Measurements from ENCODE around the gene HSD17B8.
"Not testable (repeated sequence)": the region's sequence is repeated elsewhere in the genome, so short reads cannot be mapped to it uniquely, and the experiment has no call there.

HSD17B8 gene

GRCh38 chr6:33215271-33216116 lies 11.0 kb downstream of the HSD17B8 start:
- Histone ChIP-seq H3K4me3 (ENCODE audit: low read length) (no peak overlapping the region), H3K27ac (ENCODE audit: low read length) (no peak overlapping the region), H3K9me3 (ENCODE audit: control insufficient read depth, insufficient read depth, low read length) (no peaks in the 10 kb centered on the region), H3K27me3 (ENCODE audit: control insufficient read depth, insufficient read depth, low read length) (peaks cover 68% of the 10 kb centered on the region), H3K4me1 (ENCODE audit: control insufficient read depth, insufficient read depth, low read length) (peaks cover 2% of the 10 kb centered on the region; the same call in 1 of the 2 replicates), H3K36me3 (ENCODE audit: control insufficient read depth, insufficient read depth, low read length) (no peaks in the 10 kb centered on the region)
- WGBS (ENCODE audit: insufficient coverage, insufficient read length), result no CpG with 5 or more reads among the region's 9 CpGs
- no peak for DNase-seq (ENCODE audit: low read depth, low spot score)

- no peak for DNase-seq (ENCODE audit: low read depth, low spot score)
- Histone ChIP-seq H3K36me3 (ENCODE audit: control insufficient read depth, insufficient read depth, low read length) (no peaks in the 10 kb centered on the region), H3K27me3 (ENCODE audit: control insufficient read depth, insufficient read depth, low read length) (peaks cover 68% of the 10 kb centered on the region), H3K9me3 (ENCODE audit: control insufficient read depth, insufficient read depth, low read length) (no peaks in the 10 kb centered on the region), H3K4me3 (ENCODE audit: low read length) (no peak overlapping the region), H3K27ac (ENCODE audit: low read length) (no peak overlapping the region), H3K4me1 (ENCODE audit: control insufficient read depth, insufficient read depth, low read length) (0 out of 2 replicates have a peak, but pooled peaks cover 2% of the 10 kb centered on the region)
- no CpG with 5 or more reads among the region's 4 CpGs for WGBS (ENCODE audit: insufficient coverage, insufficient read length)
Measured at GRCh38 chr6:33216117-33216649, 11.7 kb downstream of the HSD17B8 start.

- peaks cover 64% of the 10 kb centered on the region for H3K27me3 ChIP-seq (ENCODE audit: control insufficient read depth, insufficient read depth, low read length)
Measured at GRCh38 chr6:33217246-33217645, 12.8 kb downstream of the HSD17B8 start.

GRCh38 chr6:33217681-33218080 lies 13.2 kb downstream of the HSD17B8 start:
- H3K36me3 ChIP-seq (ENCODE audit: control insufficient read depth, insufficient read depth, low read length), result no peaks in the 10 kb centered on the region
- no peak overlapping the region for H3K27ac ChIP-seq (ENCODE audit: low read length)
- no peaks in the 10 kb centered on the region for H3K9me3 ChIP-seq (ENCODE audit: control insufficient read depth, insufficient read depth, low read length)
- no peaks in the 10 kb centered on the region for H3K4me1 ChIP-seq (ENCODE audit: control insufficient read depth, insufficient read depth, low read length)
- no peak overlapping the region for H3K4me3 ChIP-seq (ENCODE audit: low read length)
- peaks cover 61% of the 10 kb centered on the region for H3K27me3 ChIP-seq (ENCODE audit: control insufficient read depth, insufficient read depth, low read length)
- no peak for DNase-seq (ENCODE audit: low read depth, low spot score)
- no CpG with 5 or more reads among the region's 3 CpGs for WGBS (ENCODE audit: insufficient coverage, insufficient read length)

More at GRCh38 chr6:33217246-33217645, 12.8 kb downstream of the HSD17B8 start:
- no peak overlapping the region for H3K4me3 ChIP-seq (ENCODE audit: low read length)
- no peaks in the 10 kb centered on the region for H3K9me3 ChIP-seq (ENCODE audit: control insufficient read depth, insufficient read depth, low read length)
- H3K36me3 ChIP-seq (ENCODE audit: control insufficient read depth, insufficient read depth, low read length), result no peaks in the 10 kb centered on the region
- WGBS (ENCODE audit: insufficient coverage, insufficient read length), result no CpG with 5 or more reads among the region's 6 CpGs
- no peak for DNase-seq (ENCODE audit: low read depth, low spot score)
- no peaks in the 10 kb centered on the region for H3K4me1 ChIP-seq (ENCODE audit: control insufficient read depth, insufficient read depth, low read length)
- no peak overlapping the region for H3K27ac ChIP-seq (ENCODE audit: low read length)

GRCh38 chr6:33226503-33227120 lies 22.2 kb downstream of the HSD17B8 start:
- not testable (repeated sequence) for H3K4me3 ChIP-seq (ENCODE audit: low read length); H3K27ac ChIP-seq (ENCODE audit: low read length); DNase-seq (ENCODE audit: low read depth, low spot score); H3K27me3 ChIP-seq (ENCODE audit: control insufficient read depth, insufficient read depth, low read length); H3K9me3 ChIP-seq (ENCODE audit: control insufficient read depth, insufficient read depth, low read length); H3K36me3 ChIP-seq (ENCODE audit: control insufficient read depth, insufficient read depth, low read length); H3K4me1 ChIP-seq (ENCODE audit: control insufficient read depth, insufficient read depth, low read length)
- WGBS (ENCODE audit: insufficient coverage, insufficient read length), result no CpG with 5 or more reads among the region's 14 CpGs

DNA sequence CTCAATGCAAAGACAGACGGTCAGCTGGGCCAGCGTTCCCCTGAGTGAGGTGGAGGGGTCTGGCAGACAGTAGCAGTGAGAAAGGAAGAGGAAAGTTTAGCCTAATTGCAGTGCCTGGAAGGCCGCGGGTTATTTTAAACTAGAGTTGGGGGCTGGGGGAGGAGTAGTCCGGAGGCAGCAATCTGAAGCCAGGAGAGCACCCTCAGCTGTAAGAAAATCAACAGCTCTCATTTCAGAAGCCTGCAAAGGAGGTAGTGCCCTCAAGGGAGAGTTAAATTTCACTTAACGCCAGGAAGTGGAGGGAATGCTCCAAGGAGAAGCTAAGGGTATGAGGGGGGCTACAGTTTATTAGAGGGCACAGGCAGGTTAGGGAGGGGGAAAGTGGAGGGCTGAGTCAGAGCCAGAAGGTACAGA lies 30.8 kb downstream of the HSD17B8 start:
- Histone ChIP-seq H3K9me3 (ENCODE audit: control insufficient read depth, insufficient read depth, low read length) (no peaks in the 10 kb centered on the region), H3K4me1 (ENCODE audit: control insufficient read depth, insufficient read depth, low read length) (peaks cover 3% of the 10 kb centered on the region), H3K27me3 (ENCODE audit: control insufficient read depth, insufficient read depth, low read length) (no peaks in the 10 kb centered on the region; the same call in 1 of the 2 replicates), H3K36me3 (ENCODE audit: control insufficient read depth, insufficient read depth, low read length) (no peaks in the 10 kb centered on the region), H3K27ac (ENCODE audit: low read length) (no peak overlapping the region), H3K4me3 (ENCODE audit: low read length) (no peak overlapping the region)
- WGBS (ENCODE audit: insufficient coverage, insufficient read length), result no CpG with 5 or more reads among the region's 6 CpGs
- no peak for DNase-seq (ENCODE audit: low read depth, low spot score)

DNA sequence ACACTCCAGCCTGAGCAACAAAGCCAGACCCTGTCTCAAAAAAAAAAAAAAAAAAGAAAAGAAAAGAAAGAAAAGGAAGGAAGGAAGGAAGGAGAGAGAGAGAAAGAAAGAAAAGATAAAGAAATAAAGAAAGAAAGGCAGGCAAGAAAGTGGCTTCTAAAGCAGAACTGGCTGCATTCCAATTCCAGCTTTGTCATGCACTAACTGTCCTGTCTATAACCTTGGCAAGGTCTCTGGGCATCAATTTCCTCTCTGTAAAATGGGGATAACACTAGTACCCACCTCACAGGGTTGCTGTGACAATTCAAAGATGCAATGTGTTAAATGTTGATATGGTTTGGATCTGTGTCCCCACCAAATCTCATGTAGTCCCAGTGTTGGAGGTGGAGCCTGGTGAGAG lies 31.9 kb downstream of the HSD17B8 start:
- Histone ChIP-seq H3K27me3 (ENCODE audit: control insufficient read depth, insufficient read depth, low read length) (no peaks in the 10 kb centered on the region; the same call in 1 of the 2 replicates), H3K27ac (ENCODE audit: low read length) (no peak overlapping the region), H3K36me3 (ENCODE audit: control insufficient read depth, insufficient read depth, low read length) (no peaks in the 10 kb centered on the region), H3K4me1 (ENCODE audit: control insufficient read depth, insufficient read depth, low read length) (peaks cover 3% of the 10 kb centered on the region), H3K4me3 (ENCODE audit: low read length) (no peak overlapping the region), H3K9me3 (ENCODE audit: control insufficient read depth, insufficient read depth, low read length) (no peaks in the 10 kb centered on the region)
- no peak for DNase-seq (ENCODE audit: low read depth, low spot score)

- Histone ChIP-seq H3K36me3 (ENCODE audit: control insufficient read depth, insufficient read depth, low read length) (no peaks in the 10 kb centered on the region), H3K27ac (ENCODE audit: low read length) (no peak overlapping the region), H3K4me1 (ENCODE audit: control insufficient read depth, insufficient read depth, low read length) (peaks cover 3% of the 10 kb centered on the region), H3K4me3 (ENCODE audit: low read length) (no peak overlapping the region), H3K27me3 (ENCODE audit: control insufficient read depth, insufficient read depth, low read length) (no peaks in the 10 kb centered on the region; the same call in 1 of the 2 replicates), H3K9me3 (ENCODE audit: control insufficient read depth, insufficient read depth, low read length) (no peaks in the 10 kb centered on the region)
- DNase-seq (ENCODE audit: low read depth, low spot score), result no peak
- no CpG with 5 or more reads among the region's 6 CpGs for WGBS (ENCODE audit: insufficient coverage, insufficient read length)
Measured at GRCh38 chr6:33236852-33237251, 32.4 kb downstream of the HSD17B8 start.

- Histone ChIP-seq H3K9me3 (ENCODE audit: control insufficient read depth, insufficient read depth, low read length) (no peaks in the 10 kb centered on the region), H3K4me1 (ENCODE audit: control insufficient read depth, insufficient read depth, low read length) (peaks cover 3% of the 10 kb centered on the region), H3K27me3 (ENCODE audit: control insufficient read depth, insufficient read depth, low read length) (no peaks in the 10 kb centered on the region; the same call in 1 of the 2 replicates), H3K36me3 (ENCODE audit: control insufficient read depth, insufficient read depth, low read length) (no peaks in the 10 kb centered on the region), H3K27ac (ENCODE audit: low read length) (no peak overlapping the region), H3K4me3 (ENCODE audit: low read length) (no peak overlapping the region)
- DNase-seq (ENCODE audit: low read depth, low spot score), result no peak
- no CpG with 5 or more reads among the region's 2 CpGs for WGBS (ENCODE audit: insufficient coverage, insufficient read length)
Measured at GRCh38 chr6:33237741-33238140, 33.3 kb downstream of the HSD17B8 start.

- Histone ChIP-seq H3K27ac (ENCODE audit: low read length) (no peak overlapping the region), H3K27me3 (ENCODE audit: control insufficient read depth, insufficient read depth, low read length) (no peaks in the 10 kb centered on the region; the same call in 1 of the 2 replicates), H3K36me3 (ENCODE audit: control insufficient read depth, insufficient read depth, low read length) (no peaks in the 10 kb centered on the region), H3K9me3 (ENCODE audit: control insufficient read depth, insufficient read depth, low read length) (no peaks in the 10 kb centered on the region), H3K4me3 (ENCODE audit: low read length) (no peak overlapping the region), H3K4me1 (ENCODE audit: control insufficient read depth, insufficient read depth, low read length) (no peaks in the 10 kb centered on the region)
- no peak for DNase-seq (ENCODE audit: low read depth, low spot score)
- WGBS (ENCODE audit: insufficient coverage, insufficient read length), result no CpG with 5 or more reads among the region's 3 CpGs
Measured at GRCh38 chr6:33241968-33242367, 37.5 kb downstream of the HSD17B8 start.

All from iPS DF 6.9 (cell line).